ENCODE measurements around the gene FMN1. TPM values are rescaled to one million over a fixed set of nuclear protein-coding genes. Genes with fewer than 3 reads are reported as not detected.
"Not testable (repeated sequence)": the region's sequence is repeated elsewhere in the genome, so short reads cannot be mapped to it uniquely, and the experiment has no call there.

The FMN1 gene
- polyA plus RNA-seq, 3 donors: 0.28 to 3.7 (median 0.34) TPM

- no peaks in the 10 kb centered on the region for H3K79me2 ChIP-seq (ENCODE audit: insufficient read depth, low read length)
- Mint-ChIP-seq H3K27ac (no peak overlapping the region), H3K27me3 (ENCODE audit: low read depth in 3 of 3) (peaks cover 5 to 16% (median 12%) of the 10 kb centered on the region in 3 donors), H3K4me1 (peaks cover under 1% of the 10 kb centered on the region), H3K36me3 (peaks cover 2 to 6% of the 10 kb centered on the region in 2 donors), H3K9me3 (no peaks in the 10 kb centered on the region), H3K4me3 (no peak overlapping the region)
- no peaks in the 10 kb centered on the region for H3K9me3 ChIP-seq (replicated peaks in 1 of 2; ENCODE audit: control insufficient read depth in 1 of 2, insufficient read depth in 1 of 2, low read length in 2 of 2)
- no peak overlapping the region for H3K9ac ChIP-seq (ENCODE audit: insufficient read depth, low read length, poor library complexity, severe bottlenecking)
- peaks cover 0 to 3% of the 10 kb centered on the region in 2 donors for H3K4me1 ChIP-seq (ENCODE audit: control insufficient read depth in 1 of 2, insufficient read depth in 2 of 2, low read length in 2 of 2)
- H3K4me2 ChIP-seq (replicated peaks; ENCODE audit: extremely low read depth, low read length, poor library complexity, severe bottlenecking): no peak overlapping the region
- intact Hi-C loops (cut with micrococcal nuclease): no loop called here
- no peaks in the 10 kb centered on the region for H4K20me1 ChIP-seq (ENCODE audit: insufficient read depth, low read length)
- no peak overlapping the region for H3K4me3 ChIP-seq (replicated peaks in 1 of 3; ENCODE audit: low read depth in 2 of 3, low read length in 3 of 3)
- H3K27me3 ChIP-seq (ENCODE audit: control insufficient read depth in 2 of 2, insufficient read depth in 2 of 2, low read length in 2 of 2): no peaks in the 10 kb centered on the region
- no peak overlapping the region for H2AFZ ChIP-seq (ENCODE audit: insufficient read depth, low read depth, low read length, poor library complexity, severe bottlenecking)
- TF ChIP-seq CTCF (IDR thresholded peaks at IDR 0.05): no peak
- no peaks in the 10 kb centered on the region for H3K36me3 ChIP-seq (replicated peaks in 1 of 2; ENCODE audit: control insufficient read depth in 1 of 2, insufficient read depth in 2 of 2, low read length in 2 of 2)
- no peak for DNase-seq
- WGBS (ENCODE audit: insufficient coverage): 87% methylated on average over 3 of the region's 3 CpGs
- no peak overlapping the region for H3K27ac ChIP-seq (ENCODE audit: low read depth in 1 of 2, low read length in 2 of 2)
Observed at GRCh38 chr15:33074212-33074611, 120.3 kb downstream of the FMN1 start.

GRCh38 chr15:33071451-33071850 is 123.1 kb downstream of the FMN1 start:
- Histone ChIP-seq H2AFZ (ENCODE audit: insufficient read depth, low read depth, low read length, poor library complexity, severe bottlenecking) (no peak overlapping the region), H3K79me2 (ENCODE audit: insufficient read depth, low read length) (no peaks in the 10 kb centered on the region), H3K9me3 (replicated peaks in 1 of 2; ENCODE audit: control insufficient read depth in 1 of 2, insufficient read depth in 1 of 2, low read length in 2 of 2) (no peaks in the 10 kb centered on the region), H4K20me1 (ENCODE audit: insufficient read depth, low read length) (no peaks in the 10 kb centered on the region), H3K4me1 (ENCODE audit: control insufficient read depth in 1 of 2, insufficient read depth in 2 of 2, low read length in 2 of 2) (peaks cover 20 to 22% of the 10 kb centered on the region in 2 donors), H3K4me2 (replicated peaks; ENCODE audit: extremely low read depth, low read length, poor library complexity, severe bottlenecking) (no peak overlapping the region), H3K9ac (ENCODE audit: insufficient read depth, low read length, poor library complexity, severe bottlenecking) (no peak overlapping the region), H3K4me3 (replicated peaks in 1 of 3; ENCODE audit: low read depth in 2 of 3, low read length in 3 of 3) (no peak overlapping the region), H3K36me3 (replicated peaks in 1 of 2; ENCODE audit: control insufficient read depth in 1 of 2, insufficient read depth in 2 of 2, low read length in 2 of 2) (no peaks in the 10 kb centered on the region), H3K27ac (ENCODE audit: low read depth in 1 of 2, low read length in 2 of 2) (no peak overlapping the region), H3K27me3 (ENCODE audit: control insufficient read depth in 2 of 2, insufficient read depth in 2 of 2, low read length in 2 of 2) (no peaks in the 10 kb centered on the region)
- Mint-ChIP-seq H3K9me3 (no peaks in the 10 kb centered on the region), H3K36me3 (peaks cover 0 to 7% of the 10 kb centered on the region in 2 donors), H3K27me3 (ENCODE audit: low read depth in 3 of 3) (peaks cover 5 to 24% (median 16%) of the 10 kb centered on the region in 3 donors), H3K4me1 (peaks cover 21% of the 10 kb centered on the region), H3K4me3 (no peak overlapping the region), H3K27ac (no peak overlapping the region)
- WGBS (ENCODE audit: insufficient coverage): 93% methylated on average over 2 of the region's 3 CpGs
- TF ChIP-seq CTCF (IDR thresholded peaks at IDR 0.05): no peak
- no peak for DNase-seq
- intact Hi-C loops (cut with micrococcal nuclease): no loop called here

GRCh38 chr15:33069903-33070302 is 124.6 kb downstream of the FMN1 start:
- H3K9ac ChIP-seq (ENCODE audit: insufficient read depth, low read length, poor library complexity, severe bottlenecking); H3K9me3 ChIP-seq (replicated peaks in 1 of 2; ENCODE audit: control insufficient read depth in 1 of 2, insufficient read depth in 1 of 2, low read length in 2 of 2); H3K4me3 ChIP-seq (replicated peaks in 1 of 3; ENCODE audit: low read depth in 2 of 3, low read length in 3 of 3); H3K36me3 Mint-ChIP-seq; H3K4me2 ChIP-seq (replicated peaks; ENCODE audit: extremely low read depth, low read length, poor library complexity, severe bottlenecking); H3K79me2 ChIP-seq (ENCODE audit: insufficient read depth, low read length); H3K27ac ChIP-seq (ENCODE audit: low read depth in 1 of 2, low read length in 2 of 2); H3K4me3 Mint-ChIP-seq; H4K20me1 ChIP-seq (ENCODE audit: insufficient read depth, low read length); H3K36me3 ChIP-seq (replicated peaks in 1 of 2; ENCODE audit: control insufficient read depth in 1 of 2, insufficient read depth in 2 of 2, low read length in 2 of 2); H3K27me3 ChIP-seq (ENCODE audit: control insufficient read depth in 2 of 2, insufficient read depth in 2 of 2, low read length in 2 of 2); H2AFZ ChIP-seq (ENCODE audit: insufficient read depth, low read depth, low read length, poor library complexity, severe bottlenecking); DNase-seq; intact Hi-C loops (cut with micrococcal nuclease); H3K27ac Mint-ChIP-seq; H3K9me3 Mint-ChIP-seq: not testable (repeated sequence)
- peaks cover 20 to 22% of the 10 kb centered on the region in 2 donors for H3K4me1 ChIP-seq (ENCODE audit: control insufficient read depth in 1 of 2, insufficient read depth in 2 of 2, low read length in 2 of 2)
- peaks cover 21% of the 10 kb centered on the region for H3K4me1 Mint-ChIP-seq
- 73% methylated on average over 3 of the region's 16 CpGs for WGBS (ENCODE audit: insufficient coverage)
- peaks cover 3 to 23% (median 15%) of the 10 kb centered on the region in 3 donors for H3K27me3 Mint-ChIP-seq (ENCODE audit: low read depth in 3 of 3)
